UCSD-AML1 (cell line): ENCODE measurements around the gene VTCN1.

Experiments
- DNase-seq: peaks from one replicate; lab custom pipeline; 2025; ENCODE audit not compliant: unreplicated experiment; lab: John Stamatoyannopoulos, UW

Gene VTCN1

DNA sequence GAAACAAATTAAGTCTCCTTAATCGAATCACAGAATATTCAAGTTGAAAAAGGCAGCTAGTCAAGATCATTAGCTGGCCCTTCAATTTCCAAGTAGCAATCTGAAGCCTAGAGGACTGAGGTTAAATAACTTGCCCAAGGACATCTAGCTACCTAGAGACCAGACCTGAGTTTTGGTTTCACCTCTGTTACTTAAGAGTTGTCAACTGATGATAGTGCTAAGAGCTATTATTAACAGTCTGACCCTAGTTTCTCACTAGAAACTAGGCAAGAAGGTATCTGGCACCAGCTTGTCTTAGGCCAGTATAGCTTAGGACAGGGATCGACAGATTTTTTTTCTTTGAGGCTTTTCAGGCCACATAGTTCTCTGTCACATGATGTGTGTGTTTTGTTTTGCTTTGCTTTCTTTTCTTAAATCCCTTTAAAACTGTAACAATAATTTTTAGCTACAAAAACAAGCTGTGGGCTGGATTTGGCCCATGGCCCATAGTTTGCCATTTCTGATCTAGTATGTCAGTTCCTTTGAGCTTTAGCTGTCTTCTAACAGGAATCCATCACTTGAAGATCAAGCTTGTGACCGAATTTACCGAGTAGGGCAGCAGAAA, 112.3 kb downstream of the VTCN1 start:
- DNase-seq = no peak

GRCh38 chr1:117097443-117097842, 113.3 kb downstream of the VTCN1 start:
- DNase-seq = no peak

DNA sequence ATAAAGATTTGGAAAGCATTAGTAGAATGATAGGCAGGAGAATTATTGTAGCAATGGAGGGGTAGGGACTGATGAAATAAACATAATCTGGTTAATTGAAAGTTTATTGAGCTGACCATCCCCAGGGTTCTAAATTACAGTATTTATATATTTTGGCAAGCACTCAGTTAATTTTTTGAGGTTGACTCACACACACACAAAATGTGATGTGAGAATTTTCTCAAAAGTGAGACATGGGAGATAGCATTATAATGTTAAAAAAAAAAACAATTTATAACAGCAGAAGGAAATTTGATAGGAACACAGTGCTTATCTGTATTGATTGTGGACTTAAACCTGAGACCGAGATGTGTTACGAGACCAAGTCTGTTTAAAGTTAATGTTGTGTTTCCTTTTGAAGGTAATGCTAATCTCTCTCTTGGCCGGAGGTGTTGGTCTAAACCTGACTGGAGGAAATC, 113.7 kb downstream of the VTCN1 start:
- DNase-seq = no peak

DNA sequence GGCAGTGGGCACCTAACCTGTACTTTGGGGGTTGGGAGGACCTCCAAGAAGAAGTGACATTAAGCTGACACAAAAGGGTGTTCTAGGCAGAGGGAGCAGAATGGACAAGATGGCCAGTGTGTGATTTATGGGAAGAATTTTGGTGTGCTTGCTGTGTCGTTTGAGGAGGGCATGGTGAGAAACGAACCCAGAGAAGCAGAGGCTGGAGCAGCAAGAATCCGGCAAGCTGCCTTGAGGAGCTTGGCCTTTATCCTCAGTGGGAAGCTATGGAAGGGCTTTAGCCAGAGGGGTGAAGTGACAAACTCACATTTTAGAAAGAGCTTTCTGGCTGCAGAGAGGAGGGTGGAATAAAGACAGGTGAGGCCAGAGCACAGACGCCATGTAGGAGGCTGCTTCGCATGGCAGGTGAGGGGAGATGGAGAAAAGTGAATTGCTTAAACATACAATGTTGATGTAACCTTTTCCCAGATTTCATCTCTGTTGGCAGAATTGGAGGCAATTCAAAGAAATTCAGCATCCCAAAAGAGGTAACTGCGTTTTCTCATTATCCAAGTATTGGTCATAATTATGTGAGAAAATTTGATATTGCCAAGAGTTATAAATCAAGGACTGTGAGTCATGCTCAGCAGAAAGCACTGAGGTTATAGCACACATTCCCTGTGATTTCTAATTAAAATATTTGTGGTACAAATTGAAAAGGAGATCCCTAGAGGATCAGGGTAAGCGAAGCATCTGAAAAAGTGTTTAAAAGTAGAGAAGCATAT, 115.7 kb downstream of the VTCN1 start:
- no peak for DNase-seq

GRCh38 chr1:117093870-117094621, 116.7 kb downstream of the VTCN1 start:
- DNase-seq = no peak
